ENCODE measurements around the gene STRN3.
"Not testable (repeated sequence)": the region's sequence is repeated elsewhere in the genome, so short reads cannot be mapped to it uniquely, and the experiment has no call there.

Gene STRN3

GRCh38 chr14:30972882-30973582 is 53.1 kb downstream of the STRN3 start:
- Mint-ChIP-seq H3K36me3 (peaks cover 4% of the 10 kb centered on the region), H3K4me3 (peak overlapping the region; percentile 18), H3K27ac (no peak overlapping the region), H3K27me3 (no peaks in the 10 kb centered on the region), H3K9me3 (ENCODE audit: low read depth) (no peaks in the 10 kb centered on the region), H3K4me1 (ENCODE audit: low read depth) (peaks cover 60% of the 10 kb centered on the region)

GRCh38 chr14:30972036-30972732 is 54.0 kb downstream of the STRN3 start:
- not testable (repeated sequence) for H3K4me3 Mint-ChIP-seq; H3K27ac Mint-ChIP-seq; H3K9me3 Mint-ChIP-seq (ENCODE audit: low read depth); H3K36me3 Mint-ChIP-seq; H3K27me3 Mint-ChIP-seq
- peaks cover 58% of the 10 kb centered on the region for H3K4me1 Mint-ChIP-seq (ENCODE audit: low read depth)

GRCh38 chr14:30971586-30971985 is 54.6 kb downstream of the STRN3 start:
- no peak overlapping the region for H3K27ac Mint-ChIP-seq
- peaks cover 58% of the 10 kb centered on the region for H3K4me1 Mint-ChIP-seq (ENCODE audit: low read depth)
- H3K9me3 Mint-ChIP-seq (ENCODE audit: low read depth), result peaks cover under 1% of the 10 kb centered on the region
- H3K36me3 Mint-ChIP-seq, result peaks cover 6% of the 10 kb centered on the region
- no peak overlapping the region for H3K4me3 Mint-ChIP-seq
- no peaks in the 10 kb centered on the region for H3K27me3 Mint-ChIP-seq

- H3K36me3 Mint-ChIP-seq, result peaks cover 17% of the 10 kb centered on the region
- peaks cover 57% of the 10 kb centered on the region for H3K4me1 Mint-ChIP-seq (ENCODE audit: low read depth)
- peak overlapping the region; percentile 46 for H3K27ac Mint-ChIP-seq
- not testable (repeated sequence) for H3K27me3 Mint-ChIP-seq
- H3K9me3 Mint-ChIP-seq (ENCODE audit: low read depth), result peaks cover 11% of the 10 kb centered on the region
- H3K4me3 Mint-ChIP-seq, result peak overlapping the region; percentile 1
These were observed 56.4 kb downstream of the STRN3 start for GRCh38 chr14:30969796-30970195.

- not testable (repeated sequence) for H3K4me3 Mint-ChIP-seq, H3K27me3 Mint-ChIP-seq, H3K27ac Mint-ChIP-seq
- peaks cover 25% of the 10 kb centered on the region for H3K36me3 Mint-ChIP-seq
- peaks cover 11% of the 10 kb centered on the region for H3K9me3 Mint-ChIP-seq (ENCODE audit: low read depth)
- H3K4me1 Mint-ChIP-seq (ENCODE audit: low read depth), result peaks cover 44% of the 10 kb centered on the region
These were observed 58.6 kb downstream of the STRN3 start for GRCh38 chr14:30967364-30968098.

GRCh38 chr14:30966415-30967363 is 59.5 kb downstream of the STRN3 start:
- no peak overlapping the region for H3K27ac Mint-ChIP-seq
- H3K27me3 Mint-ChIP-seq, result no peaks in the 10 kb centered on the region
- H3K4me3 Mint-ChIP-seq, result no peak overlapping the region
- H3K9me3 Mint-ChIP-seq (ENCODE audit: low read depth), result peaks cover 11% of the 10 kb centered on the region
- peaks cover 40% of the 10 kb centered on the region for H3K4me1 Mint-ChIP-seq (ENCODE audit: low read depth)
- peaks cover 25% of the 10 kb centered on the region for H3K36me3 Mint-ChIP-seq

GRCh38 chr14:30965861-30966260 is 60.3 kb downstream of the STRN3 start:
- Mint-ChIP-seq H3K9me3 (ENCODE audit: low read depth) (peaks cover 11% of the 10 kb centered on the region), H3K4me3 (peak overlapping the region; percentile 14), H3K36me3 (peaks cover 25% of the 10 kb centered on the region), H3K27ac (peak overlapping the region; percentile 46), H3K4me1 (ENCODE audit: low read depth) (peaks cover 37% of the 10 kb centered on the region)
- not testable (repeated sequence) for H3K27me3 Mint-ChIP-seq

- Mint-ChIP-seq H3K4me1 (ENCODE audit: low read depth) (peaks cover 47% of the 10 kb centered on the region), H3K36me3 (peaks cover 30% of the 10 kb centered on the region), H3K9me3 (ENCODE audit: low read depth) (peaks cover 11% of the 10 kb centered on the region)
- not testable (repeated sequence) for H3K27me3 Mint-ChIP-seq, H3K4me3 Mint-ChIP-seq, H3K27ac Mint-ChIP-seq
These were observed 63.6 kb downstream of the STRN3 start for GRCh38 chr14:30962537-30962936.

- peaks cover 26% of the 10 kb centered on the region for H3K36me3 Mint-ChIP-seq
- H3K4me3 Mint-ChIP-seq, result no peak overlapping the region
- H3K4me1 Mint-ChIP-seq (ENCODE audit: low read depth), result peaks cover 50% of the 10 kb centered on the region
- H3K27ac Mint-ChIP-seq, result no peak overlapping the region
- no peaks in the 10 kb centered on the region for H3K27me3 Mint-ChIP-seq
- H3K9me3 Mint-ChIP-seq (ENCODE audit: low read depth), result peaks cover 8% of the 10 kb centered on the region
These were observed 64.8 kb downstream of the STRN3 start for GRCh38 chr14:30961330-30961729.

GRCh38 chr14:30960216-30960615 is 66.0 kb downstream of the STRN3 start:
- Mint-ChIP-seq H3K4me1 (ENCODE audit: low read depth) (peaks cover 46% of the 10 kb centered on the region), H3K4me3 (no peak overlapping the region), H3K36me3 (peaks cover 21% of the 10 kb centered on the region), H3K9me3 (ENCODE audit: low read depth) (no peaks in the 10 kb centered on the region), H3K27ac (no peak overlapping the region), H3K27me3 (no peaks in the 10 kb centered on the region)

- Mint-ChIP-seq H3K36me3 (peaks cover 14% of the 10 kb centered on the region), H3K27me3 (no peaks in the 10 kb centered on the region), H3K4me1 (ENCODE audit: low read depth) (peaks cover 39% of the 10 kb centered on the region), H3K4me3 (no peak overlapping the region), H3K9me3 (ENCODE audit: low read depth) (no peaks in the 10 kb centered on the region), H3K27ac (no peak overlapping the region)
These were observed 67.4 kb downstream of the STRN3 start for GRCh38 chr14:30958555-30959407.

- peak overlapping the region; percentile 34 for H3K27ac Mint-ChIP-seq
These were observed 68.3 kb downstream of the STRN3 start for GRCh38 chr14:30957813-30958370.

GRCh38 chr14:30949651-30950050 is 76.5 kb downstream of the STRN3 start:
- H3K27me3 Mint-ChIP-seq, result no peaks in the 10 kb centered on the region
- H3K9me3 Mint-ChIP-seq (ENCODE audit: low read depth), result no peaks in the 10 kb centered on the region
- peaks cover 27% of the 10 kb centered on the region for H3K36me3 Mint-ChIP-seq
- no peak overlapping the region for H3K4me3 Mint-ChIP-seq
- peaks cover 3% of the 10 kb centered on the region for H3K4me1 Mint-ChIP-seq (ENCODE audit: low read depth)
- H3K27ac Mint-ChIP-seq, result no peak overlapping the region

More at GRCh38 chr14:30957813-30958370, 68.3 kb downstream of the STRN3 start:
- Mint-ChIP-seq H3K4me3 (no peak overlapping the region), H3K9me3 (ENCODE audit: low read depth) (no peaks in the 10 kb centered on the region), H3K4me1 (ENCODE audit: low read depth) (peaks cover 34% of the 10 kb centered on the region), H3K27me3 (no peaks in the 10 kb centered on the region), H3K36me3 (peaks cover 10% of the 10 kb centered on the region)
